GM18508 (cell line): ENCODE results near the gene OBSCN.

ENCODE experiments used
- ATAC-seq: cut with Tn5 transposase; IDR thresholded peaks from one replicate; pipeline ENCODE4 v1.9.1; 2021; ENCODE audit warnings: moderate number of reproducible peaks; ENCODE audit not compliant: insufficient read depth, unreplicated experiment

OBSCN gene

GRCh38 chr1:228283476-228284147, 75.8 kb downstream of the OBSCN start:
- ATAC-seq: no peak

GRCh38 chr1:228284148-228284495, 76.3 kb downstream of the OBSCN start:
- no peak for ATAC-seq

GRCh38 chr1:228284521-228284920, 76.7 kb downstream of the OBSCN start:
- ATAC-seq: no peak

- no peak for ATAC-seq
Measured at GRCh38 chr1:228285661-228286504, 78.0 kb downstream of the OBSCN start.

- no peak for ATAC-seq
Measured at GRCh38 chr1:228286505-228287417, 78.9 kb downstream of the OBSCN start.

GRCh38 chr1:228287541-228288425, 79.9 kb downstream of the OBSCN start:
- no peak for ATAC-seq

- no peak for ATAC-seq
Measured at GRCh38 chr1:228288536-228289238, 80.8 kb downstream of the OBSCN start.

GRCh38 chr1:228289239-228289849, 81.5 kb downstream of the OBSCN start:
- no peak for ATAC-seq

- no peak for ATAC-seq
Measured at GRCh38 chr1:228289996-228290881, 82.4 kb downstream of the OBSCN start.

GRCh38 chr1:228291906-228292608, 84.2 kb downstream of the OBSCN start:
- no peak for ATAC-seq

- ATAC-seq: no peak
Measured at GRCh38 chr1:228292609-228292911, 84.7 kb downstream of the OBSCN start.

- no peak for ATAC-seq
Measured at GRCh38 chr1:228293393-228293792, 85.5 kb downstream of the OBSCN start.

GRCh38 chr1:228293816-228294500, 86.1 kb downstream of the OBSCN start:
- ATAC-seq: no peak

GRCh38 chr1:228294717-228295116, 86.9 kb downstream of the OBSCN start:
- no peak for ATAC-seq

GRCh38 chr1:228295201-228295600, 87.4 kb downstream of the OBSCN start:
- no peak for ATAC-seq

- ATAC-seq: no peak
Measured at GRCh38 chr1:228295981-228296380, 88.1 kb downstream of the OBSCN start.

- no peak for ATAC-seq
Measured at GRCh38 chr1:228297242-228297641, 89.4 kb downstream of the OBSCN start.
